Measurements from ENCODE around the gene APBB1.
"Not testable (repeated sequence)": the region's sequence is repeated elsewhere in the genome, so short reads cannot be mapped to it uniquely, and the experiment has no call there.

Gene APBB1

GRCh38 chr11:6400431-6401345, 18.2 kb downstream of the APBB1 start:
- H3K9me3 ChIP-seq (ENCODE audit: control insufficient read depth, low read length), result no peaks in the 10 kb centered on the region
- H3K27me3 ChIP-seq (ENCODE audit: control insufficient read depth, insufficient read depth, low read length), result no peaks in the 10 kb centered on the region
- no peak overlapping the region for H3K4me3 ChIP-seq (ENCODE audit: low read length)
- H3K36me3 ChIP-seq (ENCODE audit: control insufficient read depth, insufficient read depth, low read length), result no peaks in the 10 kb centered on the region
- H3K9ac ChIP-seq (ENCODE audit: low read length), result no peak overlapping the region
- H3K4me1 ChIP-seq (ENCODE audit: control insufficient read depth, insufficient read depth, low read length), result no peaks in the 10 kb centered on the region

- Histone ChIP-seq H3K9me3 (ENCODE audit: control insufficient read depth, low read length) (no peaks in the 10 kb centered on the region), H3K4me3 (ENCODE audit: low read length) (no peak overlapping the region), H3K4me1 (ENCODE audit: control insufficient read depth, insufficient read depth, low read length) (no peaks in the 10 kb centered on the region), H3K9ac (ENCODE audit: low read length) (no peak overlapping the region), H3K36me3 (ENCODE audit: control insufficient read depth, insufficient read depth, low read length) (no peaks in the 10 kb centered on the region), H3K27me3 (ENCODE audit: control insufficient read depth, insufficient read depth, low read length) (no peaks in the 10 kb centered on the region)
Measured at GRCh38 chr11:6397636-6398035, 21.3 kb downstream of the APBB1 start.

- Histone ChIP-seq H3K4me1 (ENCODE audit: control insufficient read depth, insufficient read depth, low read length) (no peaks in the 10 kb centered on the region), H3K9me3 (ENCODE audit: control insufficient read depth, low read length) (no peaks in the 10 kb centered on the region), H3K4me3 (ENCODE audit: low read length) (no peak overlapping the region), H3K36me3 (ENCODE audit: control insufficient read depth, insufficient read depth, low read length) (no peaks in the 10 kb centered on the region), H3K27me3 (ENCODE audit: control insufficient read depth, insufficient read depth, low read length) (no peaks in the 10 kb centered on the region), H3K9ac (ENCODE audit: low read length) (no peak overlapping the region)
Measured at GRCh38 chr11:6397156-6397555, 21.7 kb downstream of the APBB1 start.

- Histone ChIP-seq H3K4me1 (ENCODE audit: control insufficient read depth, insufficient read depth, low read length) (peaks cover 8% of the 10 kb centered on the region), H3K9me3 (ENCODE audit: control insufficient read depth, low read length) (no peaks in the 10 kb centered on the region), H3K4me3 (ENCODE audit: low read length) (no peak overlapping the region), H3K27me3 (ENCODE audit: control insufficient read depth, insufficient read depth, low read length) (no peaks in the 10 kb centered on the region), H3K36me3 (ENCODE audit: control insufficient read depth, insufficient read depth, low read length) (no peaks in the 10 kb centered on the region), H3K9ac (ENCODE audit: low read length) (no peak overlapping the region)
Measured at GRCh38 chr11:6395470-6396060, 23.3 kb downstream of the APBB1 start.

GRCh38 chr11:6393989-6394670, 24.8 kb downstream of the APBB1 start:
- peaks cover 15% of the 10 kb centered on the region for H3K4me1 ChIP-seq (ENCODE audit: control insufficient read depth, insufficient read depth, low read length)
- no peaks in the 10 kb centered on the region for H3K27me3 ChIP-seq (ENCODE audit: control insufficient read depth, insufficient read depth, low read length)
- no peak overlapping the region for H3K9ac ChIP-seq (ENCODE audit: low read length)
- no peaks in the 10 kb centered on the region for H3K36me3 ChIP-seq (ENCODE audit: control insufficient read depth, insufficient read depth, low read length)
- H3K9me3 ChIP-seq (ENCODE audit: control insufficient read depth, low read length), result no peaks in the 10 kb centered on the region
- H3K4me3 ChIP-seq (ENCODE audit: low read length), result no peak overlapping the region

- H3K36me3 ChIP-seq (ENCODE audit: control insufficient read depth, insufficient read depth, low read length); H3K4me3 ChIP-seq (ENCODE audit: low read length); H3K27me3 ChIP-seq (ENCODE audit: control insufficient read depth, insufficient read depth, low read length); H3K9ac ChIP-seq (ENCODE audit: low read length); H3K9me3 ChIP-seq (ENCODE audit: control insufficient read depth, low read length): not testable (repeated sequence)
- H3K4me1 ChIP-seq (ENCODE audit: control insufficient read depth, insufficient read depth, low read length), result peaks cover 34% of the 10 kb centered on the region
Measured at GRCh38 chr11:6392251-6392650, 26.6 kb downstream of the APBB1 start.

- Histone ChIP-seq H3K36me3 (ENCODE audit: control insufficient read depth, insufficient read depth, low read length) (no peaks in the 10 kb centered on the region), H3K9me3 (ENCODE audit: control insufficient read depth, low read length) (no peaks in the 10 kb centered on the region), H3K4me1 (ENCODE audit: control insufficient read depth, insufficient read depth, low read length) (peaks cover 35% of the 10 kb centered on the region), H3K27me3 (ENCODE audit: control insufficient read depth, insufficient read depth, low read length) (no peaks in the 10 kb centered on the region), H3K9ac (ENCODE audit: low read length) (no peak overlapping the region), H3K4me3 (ENCODE audit: low read length) (no peak overlapping the region)
Measured at GRCh38 chr11:6391537-6392134, 27.3 kb downstream of the APBB1 start.

- Histone ChIP-seq H3K9me3 (ENCODE audit: control insufficient read depth, low read length) (no peaks in the 10 kb centered on the region), H3K36me3 (ENCODE audit: control insufficient read depth, insufficient read depth, low read length) (no peaks in the 10 kb centered on the region), H3K9ac (ENCODE audit: low read length) (peak overlapping the region; percentile 85), H3K4me1 (ENCODE audit: control insufficient read depth, insufficient read depth, low read length) (peaks cover 35% of the 10 kb centered on the region), H3K4me3 (ENCODE audit: low read length) (peak overlapping the region; percentile 58), H3K27me3 (ENCODE audit: control insufficient read depth, insufficient read depth, low read length) (no peaks in the 10 kb centered on the region)
Measured at GRCh38 chr11:6390718-6391469, 28.0 kb downstream of the APBB1 start.

- H3K4me3 ChIP-seq (ENCODE audit: low read length), result peak within 1 kb of the TSS; percentile 58
- no peaks in the 10 kb centered on the region for H3K9me3 ChIP-seq (ENCODE audit: control insufficient read depth, low read length)
- H3K9ac ChIP-seq (ENCODE audit: low read length), result peak within 1 kb of the TSS; percentile 85
- H3K36me3 ChIP-seq (ENCODE audit: control insufficient read depth, insufficient read depth, low read length), result no peaks in the 10 kb centered on the region
- H3K27me3 ChIP-seq (ENCODE audit: control insufficient read depth, insufficient read depth, low read length), result no peaks in the 10 kb centered on the region
- H3K4me1 ChIP-seq (ENCODE audit: control insufficient read depth, insufficient read depth, low read length), result peaks cover 35% of the 10 kb centered on the region
Measured at GRCh38 chr11:6389905-6390717, 28.8 kb downstream of the APBB1 start, which contains the start of gene SMPD1. TSS of gene SMPD1 (plus strand) at chr11:6390474. CDS start at chr11:6390599, 125 bp downstream.

- Histone ChIP-seq H3K4me3 (ENCODE audit: low read length) (no peak overlapping the region), H3K36me3 (ENCODE audit: control insufficient read depth, insufficient read depth, low read length) (no peaks in the 10 kb centered on the region), H3K4me1 (ENCODE audit: control insufficient read depth, insufficient read depth, low read length) (peaks cover 35% of the 10 kb centered on the region), H3K9ac (ENCODE audit: low read length) (no peak overlapping the region), H3K9me3 (ENCODE audit: control insufficient read depth, low read length) (no peaks in the 10 kb centered on the region), H3K27me3 (ENCODE audit: control insufficient read depth, insufficient read depth, low read length) (no peaks in the 10 kb centered on the region)
Measured at GRCh38 chr11:6388748-6389147, 30.1 kb downstream of the APBB1 start.
